SW 1271 (cell line): ENCODE results near the gene IRGQ.
A peak's percentile ranks its signal among the peaks of the same experiment; 100 is the strongest.
"Not testable (repeated sequence)": the region's sequence is repeated elsewhere in the genome, so short reads cannot be mapped to it uniquely, and the experiment has no call there.

Experiments
- DNase-seq, 2 experiments: peaks; one replicate each; lab custom pipeline; 2025; lab: John Stamatoyannopoulos, UW

IRGQ gene

GRCh38 chr19:43595999-43596841 is at the start of gene IRGQ, which contains the start of gene ZNF576:
Gene IRGQ, minus strand, starts transcription at chr19:43596134. Its CDS starts 796 bp downstream, at chr19:43595338.
Gene ZNF576, plus strand, starts transcription at chr19:43596595. Its CDS starts 514 bp downstream, at chr19:43597109.
- peak; percentile 96 for DNase-seq

- no peak for DNase-seq
These were observed 48.2 kb upstream of the IRGQ start for GRCh38 chr19:43644181-43644580.

- no peak for DNase-seq
These were observed 47.4 kb upstream of the IRGQ start for GRCh38 chr19:43643326-43643725.

- DNase-seq, result no peak
These were observed 46.6 kb upstream of the IRGQ start for GRCh38 chr19:43642531-43642930.

- peak in 1 of 2 experiments; percentile 10 for DNase-seq
These were observed 45.4 kb upstream of the IRGQ start for GRCh38 chr19:43641333-43641732.

- no peak for DNase-seq
These were observed 44.5 kb upstream of the IRGQ start for GRCh38 chr19:43640424-43640757.

- DNase-seq, result no peak
These were observed 43.8 kb upstream of the IRGQ start, which contains the start of gene CADM4 for GRCh38 chr19:43639519-43640423. Gene CADM4, minus strand, starts transcription at chr19:43639850. Its CDS starts 60 bp downstream, at chr19:43639790.

- DNase-seq, result no peak
These were observed 43.1 kb upstream of the IRGQ start for GRCh38 chr19:43638995-43639518.

GRCh38 chr19:43638214-43638994 is 42.5 kb upstream of the IRGQ start:
- DNase-seq, result no peak

- DNase-seq, result no peak
These were observed 40.3 kb upstream of the IRGQ start for GRCh38 chr19:43636121-43636683.

GRCh38 chr19:43635561-43635940 is 39.6 kb upstream of the IRGQ start:
- DNase-seq, result not testable (repeated sequence)

- no peak for DNase-seq
These were observed 39.1 kb upstream of the IRGQ start for GRCh38 chr19:43634872-43635560.

GRCh38 chr19:43634506-43634871 is 38.6 kb upstream of the IRGQ start:
- DNase-seq, result no peak

GRCh38 chr19:43634068-43634467 is 38.1 kb upstream of the IRGQ start:
- no peak for DNase-seq

GRCh38 chr19:43633520-43633919 is 37.6 kb upstream of the IRGQ start:
- DNase-seq, result no peak

GRCh38 chr19:43631491-43631890 is 35.6 kb upstream of the IRGQ start:
- no peak for DNase-seq

GRCh38 chr19:43628646-43629326 is 32.9 kb upstream of the IRGQ start:
- DNase-seq, result no peak

- DNase-seq, result no peak
These were observed 30.9 kb upstream of the IRGQ start for GRCh38 chr19:43626838-43627237.

- no peak for DNase-seq
These were observed 30.1 kb upstream of the IRGQ start for GRCh38 chr19:43625918-43626579.

GRCh38 chr19:43624933-43625332 is 29.0 kb upstream of the IRGQ start:
- DNase-seq, result no peak
